HepG2 (cell line): ENCODE results near the gene CLIC1. TPM values are rescaled to one million over a fixed set of nuclear protein-coding genes. Genes with fewer than 3 reads are reported as not detected.

Experiments
- BORCS8-MEF2B ChIP-seq: sonication (generic); formaldehyde crosslinking; IDR thresholded peaks from 2 replicates; pipeline ENCODE4 v1.8.0; 2022; ENCODE audit warnings: mild to moderate bottlenecking, missing genetic modification reagents
- ESRRA ChIP-seq: sonication (generic); formaldehyde crosslinking; IDR thresholded peaks from 2 replicates; pipeline ENCODE4 v1.5.1; 2020; ENCODE audit warnings: mild to moderate bottlenecking, low read depth, missing genetic modification reagents
- KDM2A ChIP-seq: sonication (generic); formaldehyde crosslinking; IDR thresholded peaks from 2 replicates; pipeline ENCODE4 v1.4.0; 2020; ENCODE audit warnings: low read depth, missing genetic modification reagents, borderline replicate concordance
- NFE2L1 ChIP-seq: sonication (generic); formaldehyde crosslinking; IDR thresholded peaks from 2 replicates; pipeline ENCODE4 v1.4.0; 2020; ENCODE audit warnings: missing genetic modification reagents, mild to moderate bottlenecking, borderline replicate concordance
- PITX1 ChIP-seq: sonication (generic); formaldehyde crosslinking; IDR thresholded peaks from 2 replicates; pipeline ENCODE4 v1.5.1; 2020; ENCODE audit warnings: mild to moderate bottlenecking, missing genetic modification reagents
- POLR2AphosphoS2 ChIP-seq: IDR thresholded peaks from 2 replicates; pipeline ENCODE4 v1.6.1; 2011; ENCODE audit warnings: low read depth, low read length, improper control_type of control experiment
- PTBP1 ChIP-seq: fragments of 200-400 bp; formaldehyde crosslinking; IDR thresholded peaks from 2 replicates; pipeline ENCODE4 v1.6.1; 2018; ENCODE audit warnings: low read length, low read depth; ENCODE audit not compliant: poor library complexity, severe bottlenecking
- SMYD3 ChIP-seq: sonication (generic); formaldehyde crosslinking; IDR thresholded peaks from 2 replicates; pipeline ENCODE4 v1.8.1; 2023; ENCODE audit warnings: mild to moderate bottlenecking, missing genetic modification reagents
- ZBTB20 ChIP-seq: sonication (generic); formaldehyde crosslinking; IDR thresholded peaks from 2 replicates; pipeline ENCODE4 v1.8.1; 2023; ENCODE audit warnings: missing genetic modification reagents, low read depth, mild to moderate bottlenecking, borderline replicate concordance
- ZNF264 ChIP-seq: sonication (generic); formaldehyde crosslinking; IDR thresholded peaks from 2 replicates; pipeline ENCODE4 v1.4.0; 2020; ENCODE audit warnings: missing genetic modification reagents
- ZNF558 ChIP-seq: sonication (generic); formaldehyde crosslinking; IDR thresholded peaks from 2 replicates; pipeline ENCODE4 v1.9.0; 2022; ENCODE audit warnings: mild to moderate bottlenecking, missing genetic modification reagents, borderline replicate concordance
- ZNF614 ChIP-seq: IDR thresholded peaks from 2 replicates; pipeline ENCODE4 v1.6.1; 2018; ENCODE audit warnings: missing biosample characterization, missing genetic modification reagents, inconsistent platforms, borderline replicate concordance
- ZXDC ChIP-seq: sonication (generic); formaldehyde crosslinking; IDR thresholded peaks from 2 replicates; pipeline ENCODE4 v1.5.0; 2020; ENCODE audit warnings: mild to moderate bottlenecking, missing genetic modification reagents
- polyA plus RNA-seq, 8 experiments: library from polyadenylated mRNA; depleted of rRNA in 3 of 8; stranded (reverse) in 7 of 8; unstranded in 1 of 8; fragments of >200 nt; fragmentation: Illumina TruSeq in 4 of 8; extraction: Trizol in 4 of 8; gene quantifications; 2 replicates each; pipeline versions ENCODE4 v1.2.1 to v1.2.3, GENCODE V29; 2011 to 2016; ENCODE audit warnings: low read depth in 4 of 8, missing spikeins in 1 of 8, mixed read lengths in 1 of 8; ENCODE audit not compliant: insufficient read depth in 1 of 8
- total RNA-seq, 5 experiments: library from RNA; depleted of rRNA; stranded (reverse); fragments of >200 nt; fragmentation: Illumina TruSeq; extraction: Trizol; gene quantifications; 2 replicates each; pipeline ENCODE4 v1.2.3, GENCODE V29; 2016; ENCODE audit warnings: low read depth in 1 of 5
- TF ChIP-seq, protein P1 (sequence below): IDR thresholded peaks from 2 replicates; pipeline ENCODE4 v1.6.1; 2016; ENCODE audit warnings: mild to moderate bottlenecking
- TF ChIP-seq, protein P2 (sequence below): IDR thresholded peaks from 2 replicates; pipeline ENCODE4 v1.6.1; 2016; ENCODE audit warnings: missing compliant biosample characterization, missing genetic modification reagents, borderline replicate concordance
- TF ChIP-seq, protein P3 (sequence below), 2 experiments: sonication (generic) in 1 of 2; formaldehyde crosslinking in 1 of 2; IDR thresholded peaks; 2 replicates each; pipeline versions ENCODE4 v1.5.1 to v1.6.1; 2011 to 2020; ENCODE audit warnings: borderline replicate concordance in 1 of 2, low read depth in 1 of 2, low read length in 1 of 2, mild to moderate bottlenecking in 1 of 2, missing genetic modification reagents in 1 of 2, moderate library complexity in 1 of 2
- TF ChIP-seq, protein P4 (sequence below), 2 experiments: sonication (generic) in 1 of 2; formaldehyde crosslinking in 1 of 2; IDR thresholded peaks; 2 replicates each; pipeline versions ENCODE4 v1.4.0 to v1.6.1; 2018 to 2020; ENCODE audit warnings: missing genetic modification reagents in 2 of 2, borderline replicate concordance in 1 of 2, low read depth in 1 of 2, mild to moderate bottlenecking in 1 of 2, missing biosample characterization in 1 of 2

The CLIC1 gene
- total and polyA plus RNA-seq, 2 of the 13 experiments (the other 11 are each of a cell fraction or from before 2014, with no cell fraction given) = 602 to 891 TPM

DNA sequence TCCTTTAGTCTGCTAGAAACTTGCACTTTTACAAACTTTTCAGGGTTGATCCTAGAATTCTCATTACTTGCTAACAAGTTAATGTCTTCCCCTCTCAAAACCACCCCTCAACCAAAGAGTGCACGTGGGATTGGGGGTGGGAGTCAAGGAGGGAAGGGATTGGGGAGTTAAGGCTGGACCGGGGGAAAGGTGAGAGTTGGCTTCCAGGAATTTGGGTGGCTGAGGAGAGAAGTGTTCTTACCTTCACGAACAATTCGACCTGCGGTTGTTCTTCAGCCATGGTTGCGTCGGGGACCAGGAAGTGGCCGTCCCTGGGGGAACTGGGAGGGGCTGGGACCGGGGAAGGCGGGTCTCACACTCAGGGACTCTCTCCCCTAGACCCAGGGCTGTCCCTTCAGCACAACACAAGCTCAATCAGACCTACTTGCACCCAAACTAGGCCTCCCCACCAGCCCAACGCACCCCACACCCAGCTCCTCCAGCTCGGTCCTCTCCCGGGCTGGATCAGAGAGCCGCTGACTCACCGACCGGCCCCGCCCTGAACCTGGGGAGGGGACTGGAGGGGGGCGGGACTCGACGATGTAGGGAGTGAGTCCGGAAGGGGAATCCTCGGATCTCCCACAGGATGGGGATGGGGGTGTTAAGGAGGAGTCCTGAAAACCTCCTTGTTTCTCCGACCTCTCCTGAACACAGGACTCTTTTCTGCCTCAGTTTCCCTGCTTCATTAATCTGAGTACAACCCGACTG, at the start of gene CLIC1 (continued):
- TF ChIP-seq, protein P1, sequence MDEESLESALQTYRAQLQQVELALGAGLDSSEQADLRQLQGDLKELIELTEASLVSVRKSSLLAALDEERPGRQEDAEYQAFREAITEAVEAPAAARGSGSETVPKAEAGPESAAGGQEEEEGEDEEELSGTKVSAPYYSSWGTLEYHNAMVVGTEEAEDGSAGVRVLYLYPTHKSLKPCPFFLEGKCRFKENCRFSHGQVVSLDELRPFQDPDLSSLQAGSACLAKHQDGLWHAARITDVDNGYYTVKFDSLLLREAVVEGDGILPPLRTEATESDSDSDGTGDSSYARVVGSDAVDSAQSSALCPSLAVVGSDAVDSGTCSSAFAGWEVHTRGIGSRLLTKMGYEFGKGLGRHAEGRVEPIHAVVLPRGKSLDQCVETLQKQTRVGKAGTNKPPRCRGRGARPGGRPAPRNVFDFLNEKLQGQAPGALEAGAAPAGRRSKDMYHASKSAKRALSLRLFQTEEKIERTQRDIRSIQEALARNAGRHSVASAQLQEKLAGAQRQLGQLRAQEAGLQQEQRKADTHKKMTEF (CRISPR knock-in tag) = peak; percentile 93
- TF ChIP-seq POLR2AphosphoS2 (peak; percentile 84; the same call in 1 of the 2 replicates), ZNF558 (CRISPR knock-in tag) (no peak; the same call in 1 of the 2 replicates), KDM2A (CRISPR knock-in tag) (peak; percentile 91), ESRRA (no peak), PTBP1 (peak; percentile 80), ZNF264 (CRISPR knock-in tag) (0 out of 2 replicates have a peak, but pooled peaks have one; percentile 51), BORCS8-MEF2B (peak; percentile 89), ZBTB20 (CRISPR knock-in tag) (peak; percentile 51; the same call in 1 of the 2 replicates), ZNF614 (CRISPR knock-in tag) (peak; percentile 92; the same call in 1 of the 2 replicates), PITX1 (CRISPR knock-in tag) (peak; percentile 72), NFE2L1 (CRISPR knock-in tag) (peak; percentile 66; the same call in 1 of the 2 replicates), SMYD3 (no peak), ZXDC (CRISPR knock-in tag) (no peak)
- TF ChIP-seq, protein P2, sequence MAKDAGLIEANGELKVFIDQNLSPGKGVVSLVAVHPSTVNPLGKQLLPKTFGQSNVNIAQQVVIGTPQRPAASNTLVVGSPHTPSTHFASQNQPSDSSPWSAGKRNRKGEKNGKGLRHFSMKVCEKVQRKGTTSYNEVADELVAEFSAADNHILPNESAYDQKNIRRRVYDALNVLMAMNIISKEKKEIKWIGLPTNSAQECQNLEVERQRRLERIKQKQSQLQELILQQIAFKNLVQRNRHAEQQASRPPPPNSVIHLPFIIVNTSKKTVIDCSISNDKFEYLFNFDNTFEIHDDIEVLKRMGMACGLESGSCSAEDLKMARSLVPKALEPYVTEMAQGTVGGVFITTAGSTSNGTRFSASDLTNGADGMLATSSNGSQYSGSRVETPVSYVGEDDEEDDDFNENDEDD (CRISPR knock-in tag) = peak; percentile 41; the same call in 1 of the 2 replicates
- TF ChIP-seq, protein P3, sequence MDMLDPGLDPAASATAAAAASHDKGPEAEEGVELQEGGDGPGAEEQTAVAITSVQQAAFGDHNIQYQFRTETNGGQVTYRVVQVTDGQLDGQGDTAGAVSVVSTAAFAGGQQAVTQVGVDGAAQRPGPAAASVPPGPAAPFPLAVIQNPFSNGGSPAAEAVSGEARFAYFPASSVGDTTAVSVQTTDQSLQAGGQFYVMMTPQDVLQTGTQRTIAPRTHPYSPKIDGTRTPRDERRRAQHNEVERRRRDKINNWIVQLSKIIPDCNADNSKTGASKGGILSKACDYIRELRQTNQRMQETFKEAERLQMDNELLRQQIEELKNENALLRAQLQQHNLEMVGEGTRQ (IDR thresholded peaks at IDR 0.05; ENCODE audit: low read depth, low read length) = no peak
- TF ChIP-seq, protein P3 (CRISPR knock-in tag; IDR thresholded peaks at IDR 0.05; ENCODE audit: borderline replicate concordance) = no peak
- TF ChIP-seq, protein P4, sequence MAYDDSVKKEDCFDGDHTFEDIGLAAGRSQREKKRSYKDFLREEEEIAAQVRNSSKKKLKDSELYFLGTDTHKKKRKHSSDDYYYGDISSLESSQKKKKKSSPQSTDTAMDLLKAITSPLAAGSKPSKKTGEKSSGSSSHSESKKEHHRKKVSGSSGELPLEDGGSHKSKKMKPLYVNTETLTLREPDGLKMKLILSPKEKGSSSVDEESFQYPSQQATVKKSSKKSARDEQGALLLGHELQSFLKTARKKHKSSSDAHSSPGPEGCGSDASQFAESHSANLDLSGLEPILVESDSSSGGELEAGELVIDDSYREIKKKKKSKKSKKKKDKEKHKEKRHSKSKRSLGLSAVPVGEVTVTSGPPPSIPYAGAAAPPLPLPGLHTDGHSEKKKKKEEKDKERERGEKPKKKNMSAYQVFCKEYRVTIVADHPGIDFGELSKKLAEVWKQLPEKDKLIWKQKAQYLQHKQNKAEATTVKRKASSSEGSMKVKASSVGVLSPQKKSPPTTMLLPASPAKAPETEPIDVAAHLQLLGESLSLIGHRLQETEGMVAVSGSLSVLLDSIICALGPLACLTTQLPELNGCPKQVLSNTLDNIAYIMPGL (CRISPR knock-in tag; IDR thresholded peaks at IDR 0.05; ENCODE audit: borderline replicate concordance in 1 of 2, low read depth in 1 of 2) = peak; percentile 62 to 76; a peak in 2 of 4 replicates
